GM03348 (cell line): Measurements from ENCODE around the gene CHST12.
"Not testable (repeated sequence)": the region's sequence is repeated elsewhere in the genome, so short reads cannot be mapped to it uniquely, and the experiment has no call there.

Source experiments
- DNase-seq: peaks from one replicate; pipeline ENCODE4 v3.0.0; 2012; ENCODE audit warnings: low spot score

The CHST12 gene

DNA sequence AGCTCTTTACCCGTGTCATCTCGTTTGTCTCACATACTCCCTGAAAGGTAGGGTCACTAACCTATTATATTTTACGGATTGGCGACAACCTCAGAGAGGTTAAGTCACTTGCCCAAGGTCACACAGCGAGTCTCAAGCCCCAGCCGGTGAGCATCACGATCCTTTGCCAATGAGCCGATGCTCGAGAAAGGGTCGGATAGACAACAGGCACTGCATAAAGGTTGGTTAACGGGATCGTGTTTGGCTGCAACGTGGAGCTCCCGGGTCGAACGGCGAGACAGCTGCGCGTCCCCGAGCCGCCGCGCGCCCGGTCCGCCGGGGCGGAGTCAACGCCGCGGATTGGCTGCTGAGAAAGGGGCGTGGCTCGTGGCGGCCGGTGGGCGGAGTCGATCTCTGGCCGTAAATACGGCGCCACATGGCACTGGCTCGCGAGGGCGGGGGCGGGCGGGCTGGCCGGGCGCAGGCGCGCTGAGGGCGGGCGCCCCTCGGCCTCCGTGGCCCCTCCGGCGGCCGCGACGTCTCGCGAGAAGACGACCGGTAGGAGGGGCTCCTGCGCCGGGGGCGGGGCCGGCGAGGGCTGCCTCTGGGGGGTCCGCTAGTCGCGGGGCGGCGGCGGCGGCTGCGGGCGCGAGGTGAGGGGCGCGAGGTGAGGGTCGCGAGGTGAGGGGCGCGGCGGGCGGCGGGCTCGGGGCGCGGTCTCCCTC, at the start of gene CHST12:
Gene CHST12 (plus strand): TSS at position 598 of the 704 bp plus-strand sequence. CDS start 29,029 bp downstream, outside the sequence.
- DNase-seq, result peak; percentile 100

DNA sequence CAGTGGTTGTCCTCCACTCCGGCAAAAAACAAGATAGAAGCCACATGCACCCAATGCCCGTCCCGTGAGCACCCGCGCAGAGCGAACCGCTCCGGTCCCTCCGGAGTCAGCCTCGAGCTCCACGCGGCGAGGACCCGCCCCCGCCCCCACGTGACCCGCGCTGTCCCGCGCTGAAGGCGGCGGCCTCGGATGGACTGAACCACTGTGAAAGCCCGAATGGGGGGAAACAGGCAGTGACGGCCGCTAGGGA, 49.5 kb upstream of the CHST12 start:
- DNase-seq, result peak; percentile 97

DNA sequence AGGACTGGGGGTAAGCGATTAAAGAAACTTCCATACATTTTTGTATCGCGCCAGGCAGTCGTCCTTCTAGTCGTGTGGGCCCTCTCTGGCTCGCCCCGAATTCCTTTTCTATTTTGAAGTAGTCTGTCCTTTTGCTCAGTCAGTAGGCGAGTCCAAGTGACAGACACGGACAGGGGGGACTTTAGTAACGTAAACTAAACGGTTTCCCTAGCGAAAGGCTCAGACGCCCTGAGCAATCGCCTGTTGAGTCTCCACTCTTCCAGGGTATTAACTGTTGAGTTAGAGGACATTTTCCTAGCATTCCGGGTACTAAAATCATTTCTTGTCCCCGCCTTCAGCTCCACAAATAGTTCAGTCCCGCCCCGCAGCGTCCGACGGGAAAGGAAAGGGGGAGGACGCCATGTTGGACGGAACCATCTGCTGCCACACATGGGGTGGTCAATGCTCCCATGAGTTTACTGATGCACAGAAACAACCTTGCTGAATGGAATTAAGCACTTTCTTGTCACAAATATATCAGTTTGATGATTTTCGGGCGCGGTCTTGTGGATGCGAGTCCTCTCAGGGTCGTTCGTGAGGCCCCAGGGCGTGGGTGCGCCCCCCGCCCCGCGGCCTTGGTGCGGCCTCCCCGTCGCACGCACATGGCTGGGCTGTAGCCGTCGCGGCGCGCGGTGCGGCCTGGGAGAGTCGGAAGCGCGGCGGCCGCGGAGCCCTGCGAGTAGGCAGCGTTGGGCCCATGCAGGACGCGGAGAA, 49.0 kb upstream of the CHST12 start, which contains the start of gene EIF3B:
Gene EIF3B (plus strand): TSS at position 642 of the 753 bp plus-strand sequence. CDS start 95 bp downstream, at position 737.
- peak; percentile 96 for DNase-seq

DNA sequence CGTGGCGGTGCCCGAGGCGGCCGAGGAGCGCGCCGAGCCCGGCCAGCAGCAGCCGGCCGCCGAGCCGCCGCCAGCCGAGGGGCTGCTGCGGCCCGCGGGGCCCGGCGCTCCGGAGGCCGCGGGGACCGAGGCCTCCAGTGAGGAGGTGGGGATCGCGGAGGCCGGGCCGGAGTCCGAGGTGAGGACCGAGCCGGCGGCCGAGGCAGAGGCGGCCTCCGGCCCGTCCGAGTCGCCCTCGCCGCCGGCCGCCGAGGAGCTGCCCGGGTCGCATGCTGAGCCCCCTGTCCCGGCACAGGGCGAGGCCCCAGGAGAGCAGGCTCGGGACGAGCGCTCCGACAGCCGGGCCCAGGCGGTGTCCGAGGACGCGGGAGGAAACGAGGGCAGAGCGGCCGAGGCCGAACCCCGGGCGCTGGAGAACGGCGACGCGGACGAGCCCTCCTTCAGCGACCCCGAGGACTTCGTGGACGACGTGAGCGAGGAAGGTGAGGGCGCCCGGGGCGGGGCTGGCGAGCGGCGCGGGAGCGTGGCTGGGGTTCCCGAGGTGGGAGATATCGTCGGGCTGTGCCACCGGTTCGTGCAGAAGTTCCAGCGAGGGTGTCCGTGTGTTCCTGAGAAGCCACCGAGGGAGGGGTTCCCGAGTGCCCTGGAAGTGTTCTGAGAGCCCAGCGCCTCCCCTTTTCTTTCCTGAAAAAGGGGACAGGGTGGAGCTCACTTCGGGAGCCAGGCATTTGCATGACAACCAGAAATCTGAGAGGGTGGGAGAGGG, 48.3 kb upstream of the CHST12 start:
- peak; percentile 47 for DNase-seq

DNA sequence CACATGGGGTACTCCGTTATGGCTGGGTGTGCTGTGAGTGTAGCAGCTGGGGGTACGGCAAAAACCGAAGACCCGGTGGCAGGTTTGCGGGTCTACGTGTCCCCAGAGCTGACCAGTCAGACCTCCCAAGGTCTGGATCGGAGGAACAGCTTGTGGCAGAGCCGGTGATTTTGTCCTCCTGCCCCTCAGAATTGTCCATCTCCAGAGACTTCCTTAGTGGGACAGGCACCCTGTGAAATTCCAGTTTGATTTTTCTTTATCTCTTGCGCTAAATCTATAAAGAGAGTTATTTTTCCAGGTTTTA, 47.8 kb upstream of the CHST12 start:
- no peak for DNase-seq

DNA sequence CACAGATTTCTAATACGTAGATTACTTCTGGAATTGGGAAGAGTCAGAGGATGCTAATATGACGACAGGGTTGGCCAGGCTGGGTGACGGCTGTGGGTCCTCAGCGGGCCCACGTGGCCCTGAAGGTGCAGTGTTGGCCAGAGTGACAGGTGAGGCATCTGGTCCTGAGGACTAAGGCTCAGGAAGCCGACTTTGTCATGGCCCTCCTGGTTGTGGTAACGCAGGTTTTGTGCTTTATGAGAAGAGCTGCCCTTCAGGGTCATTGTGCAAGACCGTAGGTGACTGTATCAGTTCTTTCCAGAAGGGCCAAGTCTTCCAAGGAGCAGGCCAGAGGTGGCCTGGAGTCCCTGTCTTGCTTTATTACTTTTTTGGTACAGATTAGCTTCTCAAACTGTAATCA, 46.2 kb upstream of the CHST12 start:
- no peak for DNase-seq

DNA sequence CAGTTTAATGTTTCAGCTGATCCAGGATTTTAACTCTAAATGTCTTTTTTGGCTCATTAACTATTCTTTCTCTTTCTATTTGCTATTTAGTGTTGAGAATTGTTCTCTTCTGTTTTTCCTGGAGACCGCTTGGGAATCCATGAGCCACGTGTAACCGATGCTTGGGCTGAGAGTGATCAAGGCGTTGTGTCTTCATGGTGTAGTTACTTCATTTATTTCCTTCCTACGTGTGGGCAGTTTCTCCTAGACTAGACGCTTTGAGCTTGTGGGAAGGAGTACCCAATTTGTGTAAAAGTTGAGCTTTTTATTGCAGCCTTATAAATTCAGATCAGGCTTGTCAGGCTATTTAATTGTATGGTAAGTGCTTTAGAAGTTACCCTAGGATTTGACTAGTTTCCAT, 45.8 kb upstream of the CHST12 start:
- DNase-seq, result no peak

DNA sequence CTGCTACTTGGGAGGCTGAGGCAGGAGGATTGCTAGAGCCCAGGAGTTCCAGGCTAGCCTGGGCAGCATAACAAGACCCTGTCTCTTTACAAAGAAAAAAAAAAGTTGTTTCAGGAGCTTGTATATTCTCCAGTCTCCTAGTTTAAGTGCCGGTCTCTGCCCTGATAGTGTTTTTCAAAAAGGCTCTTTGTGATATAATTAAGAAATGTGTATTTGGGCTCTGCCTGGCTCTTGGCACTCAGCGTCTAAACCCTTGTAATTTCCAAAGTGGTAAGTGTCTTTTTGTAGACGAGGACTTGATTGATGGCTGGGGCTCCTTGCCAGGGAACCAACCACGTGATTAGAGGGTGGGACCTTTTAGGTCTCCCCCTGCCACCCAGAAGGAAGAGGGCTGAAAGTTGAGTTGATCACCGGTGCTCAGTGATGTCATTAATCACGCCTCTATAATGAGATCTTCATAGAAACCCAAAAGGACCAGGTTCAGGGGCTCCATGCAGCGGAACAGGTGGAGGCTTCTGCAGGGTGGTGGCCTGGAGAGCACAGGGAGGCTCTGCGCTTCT, 44.4 kb upstream of the CHST12 start:
- no peak for DNase-seq

DNA sequence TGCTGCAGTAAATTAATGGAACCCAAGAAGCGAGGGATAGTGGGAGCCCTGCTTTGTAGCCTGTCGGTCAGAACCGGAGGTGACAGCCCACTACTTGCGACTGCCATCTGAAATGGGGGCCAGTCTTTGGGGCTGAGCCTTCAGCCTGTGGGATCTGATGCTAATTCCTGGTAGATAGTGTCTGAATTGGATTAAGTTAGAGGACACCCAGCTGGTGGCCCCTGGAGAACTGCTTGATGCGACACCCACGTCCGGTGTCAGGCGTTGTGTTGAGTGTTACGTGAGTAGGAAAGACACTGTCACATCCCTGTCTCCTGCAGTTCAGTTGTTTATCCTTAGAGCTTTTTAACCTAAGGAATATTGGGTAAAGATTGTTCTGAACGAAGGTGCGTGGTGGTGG, 43.8 kb upstream of the CHST12 start:
- DNase-seq, result no peak

DNA sequence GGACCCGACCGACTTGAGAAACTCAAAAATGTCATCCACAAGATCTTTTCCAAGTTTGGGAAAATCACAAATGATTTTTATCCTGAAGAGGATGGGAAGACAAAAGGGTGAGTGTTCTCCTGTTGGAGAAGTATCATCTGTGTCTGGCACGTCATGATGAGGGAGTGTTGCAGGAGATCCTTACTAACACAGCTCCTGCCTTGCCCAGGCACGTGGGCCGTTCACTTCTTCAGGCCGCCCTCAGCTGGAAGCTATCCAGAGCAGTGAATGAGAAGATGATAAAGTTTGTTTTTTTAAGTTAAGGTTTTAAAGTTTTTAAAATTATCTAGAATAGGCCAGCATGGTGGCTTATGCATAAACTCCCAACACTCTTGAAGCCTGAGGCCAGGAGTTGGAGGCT, 42.6 kb upstream of the CHST12 start:
- no peak for DNase-seq

DNA sequence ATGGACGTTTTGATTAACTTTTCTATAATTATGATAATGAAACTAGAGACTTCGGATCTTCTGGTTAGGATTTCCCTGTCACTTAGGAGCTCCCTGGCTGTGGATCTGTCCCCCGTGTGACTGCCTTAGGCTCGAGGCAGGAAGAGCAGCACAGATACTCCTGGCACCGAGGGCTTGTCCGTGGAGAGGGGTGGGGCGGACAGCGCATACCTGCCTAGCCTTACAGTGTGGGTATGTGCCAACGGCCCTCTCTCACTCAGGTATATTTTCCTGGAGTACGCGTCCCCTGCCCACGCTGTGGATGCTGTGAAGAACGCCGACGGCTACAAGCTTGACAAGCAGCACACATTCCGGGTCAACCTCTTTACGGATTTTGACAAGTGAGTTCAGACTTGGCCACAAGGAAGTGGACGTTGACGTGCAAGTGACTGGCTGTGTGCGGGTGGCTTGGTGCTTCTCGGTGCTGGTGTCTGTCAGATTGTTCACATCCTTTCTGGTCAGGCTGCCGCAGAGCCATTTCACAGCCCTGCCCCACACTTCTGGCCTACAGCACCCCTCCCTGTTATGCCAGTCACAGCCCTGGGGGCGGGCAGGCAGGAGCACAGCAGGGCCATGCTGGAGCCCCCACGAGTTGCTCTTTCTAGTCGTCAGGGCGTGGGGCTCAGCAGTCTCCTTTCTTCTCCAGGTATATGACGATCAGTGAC, 40.9 kb upstream of the CHST12 start:
- DNase-seq, result no peak

DNA sequence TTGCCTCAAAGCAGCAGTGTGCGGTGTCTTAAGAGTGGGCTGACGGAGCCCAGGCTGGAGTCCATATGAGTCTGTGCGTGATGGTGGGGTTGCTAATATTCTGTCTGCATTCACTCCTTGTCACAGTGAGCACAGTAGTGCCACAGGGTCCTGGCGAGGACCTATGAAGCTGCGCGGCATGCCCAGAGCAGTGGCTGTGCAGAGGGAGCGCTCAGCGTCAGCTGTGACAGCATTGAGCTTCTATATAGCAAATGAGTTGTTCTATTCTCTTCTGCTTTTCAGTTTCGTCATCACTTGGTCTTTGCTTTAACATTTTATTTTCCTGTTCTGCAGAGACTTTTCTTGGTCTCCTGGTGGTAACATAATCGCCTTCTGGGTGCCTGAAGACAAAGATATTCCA, 34.3 kb upstream of the CHST12 start:
- no peak for DNase-seq

DNA sequence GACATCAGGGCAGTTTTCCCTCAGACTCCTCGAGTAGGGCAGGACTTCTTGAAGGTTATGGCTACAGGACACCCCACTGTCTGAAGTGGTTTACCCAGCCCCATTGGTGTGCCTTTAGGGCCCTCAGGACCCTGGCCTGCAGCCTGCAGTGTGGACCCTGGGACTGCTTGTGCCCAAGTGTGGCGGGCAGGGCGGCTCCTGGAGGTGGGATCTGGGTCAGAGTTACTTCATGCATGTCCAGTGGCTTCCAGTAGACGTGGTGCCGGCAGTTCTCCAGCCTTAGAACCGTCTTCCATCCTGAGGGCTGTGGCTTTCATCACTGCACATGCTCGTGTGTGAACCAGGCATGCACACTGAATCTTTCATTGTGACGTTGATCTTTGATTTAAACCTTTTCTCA, 32.1 kb upstream of the CHST12 start:
- no peak for DNase-seq

DNA sequence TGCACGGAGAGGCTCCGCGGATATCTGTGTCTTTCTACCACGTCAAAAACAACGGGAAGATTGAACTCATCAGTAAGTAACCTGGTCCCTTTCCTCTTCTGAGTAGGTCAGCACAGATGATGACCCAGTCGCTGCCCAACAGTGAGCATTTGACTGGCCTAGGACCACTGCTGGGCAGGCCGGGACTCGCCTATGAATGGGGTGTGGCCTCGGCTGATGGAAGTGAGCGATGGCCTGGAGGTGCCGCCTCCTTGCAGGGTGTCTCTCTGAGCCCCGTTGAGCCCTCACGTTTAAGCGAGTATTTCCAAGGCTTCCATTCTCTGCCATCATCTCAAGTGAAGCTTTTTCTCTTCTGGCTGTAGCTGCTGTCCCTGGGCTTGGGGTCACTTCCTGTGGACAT, 30.7 kb upstream of the CHST12 start:
- DNase-seq, result no peak

DNA sequence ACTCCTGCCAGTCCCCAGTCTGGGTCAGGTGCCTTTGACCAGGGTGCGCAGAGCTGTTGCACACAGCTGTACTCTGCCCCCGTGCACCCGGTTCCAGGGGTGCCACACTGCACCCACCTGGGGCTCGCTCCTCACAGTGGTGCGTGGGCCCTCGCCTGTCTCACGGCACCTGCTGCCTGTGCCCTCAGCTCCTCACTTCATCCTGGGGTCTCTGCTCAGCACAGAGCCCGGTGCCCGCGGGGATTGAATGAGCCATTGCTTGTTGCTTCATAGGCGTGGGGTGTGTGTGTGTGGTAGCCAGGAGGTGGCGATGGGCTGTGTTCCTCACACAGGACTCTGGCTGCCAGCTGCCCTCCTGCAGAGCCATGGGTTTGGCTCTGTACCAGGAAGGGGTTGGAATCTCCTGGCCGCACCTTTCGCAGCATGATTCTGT, 30.3 kb upstream of the CHST12 start:
- DNase-seq, result no peak

DNA sequence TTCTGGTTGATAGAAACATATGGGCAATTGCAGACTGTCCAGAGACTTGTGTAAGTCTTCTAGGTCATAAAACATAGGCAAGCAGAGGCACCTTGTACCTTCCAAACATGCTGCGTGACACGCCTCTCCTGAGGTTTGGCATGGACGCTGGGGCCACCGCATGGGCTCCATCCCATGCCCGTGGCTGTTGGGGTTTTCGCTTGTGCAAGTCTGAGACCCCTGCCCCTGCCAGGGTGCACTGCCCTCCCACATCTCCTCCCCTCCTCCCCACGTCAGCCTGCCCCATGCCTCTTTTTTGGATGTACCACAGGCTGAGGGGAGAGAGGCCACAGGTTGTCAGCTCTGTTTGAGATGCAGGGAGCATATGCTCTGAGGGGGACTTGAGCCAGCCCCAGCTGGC, 29.8 kb upstream of the CHST12 start:
- no peak for DNase-seq

DNA sequence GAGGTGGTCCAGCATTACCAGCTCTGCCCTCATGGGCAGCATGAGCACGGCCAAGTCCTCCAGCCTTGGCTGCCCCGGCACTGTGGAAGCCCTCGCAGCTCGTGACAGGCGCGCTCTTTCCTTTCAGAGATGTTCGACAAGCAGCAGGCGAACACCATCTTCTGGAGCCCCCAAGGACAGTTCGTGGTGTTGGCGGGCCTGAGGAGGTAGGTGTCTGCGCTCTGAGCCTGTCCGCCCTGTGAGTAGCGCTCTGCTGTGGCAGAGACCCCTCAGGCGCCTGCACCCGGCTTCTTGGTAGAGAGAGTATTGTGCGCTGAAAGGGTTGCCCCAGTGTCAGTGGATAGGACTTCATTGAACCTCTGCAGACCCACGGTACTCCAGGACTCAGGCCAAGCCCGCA, 29.0 kb upstream of the CHST12 start:
- DNase-seq, result no peak

DNA sequence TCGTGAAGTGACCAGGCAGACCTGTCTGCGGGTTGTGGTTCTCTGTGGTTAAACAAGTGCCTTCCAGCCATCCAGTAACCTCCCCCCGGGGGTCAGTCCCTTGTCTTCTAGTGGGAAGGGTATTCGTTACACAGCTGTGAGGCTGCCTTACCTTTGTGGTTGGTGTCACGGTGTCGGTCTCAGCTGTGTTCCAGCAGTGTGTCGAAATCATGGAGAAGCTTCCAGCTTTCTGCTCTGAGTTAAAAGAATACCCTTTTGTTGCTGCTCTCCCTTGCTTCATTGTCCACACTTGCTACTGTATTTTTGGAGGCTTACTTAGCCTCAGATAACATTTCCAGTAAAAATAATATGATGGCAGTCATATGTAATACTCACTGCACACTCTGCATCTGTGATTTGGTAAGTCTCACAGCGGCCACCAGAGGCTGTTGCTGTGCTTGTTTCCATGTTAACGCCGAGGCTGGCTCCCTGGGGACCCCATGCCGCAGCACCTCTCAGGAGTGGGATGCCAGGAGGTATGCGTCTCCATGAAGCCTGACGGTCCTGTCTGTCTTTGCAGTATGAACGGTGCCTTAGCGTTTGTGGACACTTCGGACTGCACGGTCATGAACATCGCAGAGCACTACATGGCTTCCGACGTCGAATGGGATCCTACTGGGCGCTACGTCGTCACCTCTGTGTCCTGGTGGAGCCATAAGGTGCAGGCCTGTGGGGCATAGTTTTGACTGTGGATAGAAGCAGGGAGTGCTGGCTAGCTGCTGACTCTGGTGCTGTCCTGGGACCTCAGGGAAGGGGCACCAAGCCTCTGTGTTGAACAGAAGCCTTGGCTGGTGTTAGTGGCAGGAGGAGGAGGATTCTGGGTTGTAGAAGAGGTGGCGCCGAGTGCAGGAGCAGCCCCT, 28.3 kb upstream of the CHST12 start:
- DNase-seq, result no peak

DNA sequence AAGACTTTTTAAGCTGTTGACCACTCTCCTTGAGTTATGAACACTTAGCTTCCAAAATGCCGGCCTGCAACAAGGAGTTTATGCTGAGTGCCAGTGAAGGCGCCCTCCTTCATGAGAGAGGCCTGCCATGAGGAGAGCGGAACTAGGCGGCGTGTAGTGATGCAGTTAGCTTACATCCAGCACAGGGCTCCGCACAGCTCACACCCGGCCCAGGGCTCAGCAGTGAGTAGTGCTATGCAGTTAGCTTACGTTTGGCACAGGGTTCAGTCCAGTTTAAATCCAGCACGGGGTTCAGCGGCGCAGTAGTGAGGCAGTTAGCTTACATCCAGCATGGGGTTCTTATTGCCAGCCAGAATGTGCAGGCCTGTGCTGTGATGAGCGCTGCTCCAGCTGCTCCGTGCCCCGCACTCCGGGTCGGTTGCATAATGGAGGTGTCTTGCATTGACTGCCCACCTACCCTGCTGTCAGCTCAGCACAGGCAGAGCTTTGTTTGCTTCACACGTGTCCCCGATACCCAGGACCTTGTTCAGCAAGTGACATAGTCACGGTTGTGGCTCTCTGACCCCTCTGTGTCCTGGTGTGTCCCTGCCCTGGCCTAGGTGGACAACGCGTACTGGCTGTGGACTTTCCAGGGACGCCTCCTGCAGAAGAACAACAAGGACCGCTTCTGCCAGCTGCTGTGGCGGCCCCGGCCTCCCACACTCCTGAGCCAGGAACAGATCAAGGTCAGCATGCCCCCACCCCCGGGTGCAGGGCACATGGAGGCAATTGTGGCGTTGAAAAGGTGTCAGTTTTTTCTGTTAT, 26.9 kb upstream of the CHST12 start:
- no peak for DNase-seq

DNA sequence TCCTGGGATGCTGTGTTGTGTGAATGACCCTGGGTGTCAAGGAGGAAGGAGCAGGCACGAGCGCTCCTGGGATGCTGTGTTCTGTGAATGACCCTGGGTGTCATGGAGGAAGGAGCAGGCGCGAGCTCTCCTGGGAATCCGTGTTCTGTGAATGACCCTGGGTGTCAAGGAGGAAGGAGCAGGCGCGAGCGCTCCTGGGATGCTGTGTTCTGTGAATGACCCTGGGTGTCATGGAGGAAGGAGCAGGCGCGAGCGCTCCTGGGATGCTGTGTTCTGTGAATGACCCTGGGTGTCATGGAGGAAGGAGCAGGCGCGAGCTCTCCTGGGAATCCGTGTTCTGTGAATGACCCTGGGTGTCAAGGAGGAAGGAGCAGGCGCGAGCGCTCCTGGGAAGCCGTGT, 25.9 kb upstream of the CHST12 start:
- not testable (repeated sequence) for DNase-seq
